ENCODE measurements around the gene PPCS. TPM values are rescaled to one million over a fixed set of nuclear protein-coding genes. Genes with fewer than 3 reads are reported as not detected.

The PPCS gene
- polyA plus RNA-seq (2013, experiment 1 of 4): 31.8 TPM
- polyA plus RNA-seq (2013, experiment 2 of 4): 40.2 TPM
- polyA plus RNA-seq (2013, experiment 3 of 4): 33.3 TPM
- 35.4 TPM for polyA plus RNA-seq (2013, experiment 4 of 4)

- Histone ChIP-seq H3K4me3 (ENCODE audit: insufficient read depth, low read depth, low read length) (peak within 1 kb of the TSS; percentile 92), H3K9me3 (ENCODE audit: control insufficient read depth, low read length) (no peaks in the 10 kb centered on the region), H3K4me1 (ENCODE audit: control insufficient read depth, insufficient read depth, low read length) (no peaks in the 10 kb centered on the region), H3K27ac (ENCODE audit: insufficient read depth, low read depth, low read length, poor library complexity, severe bottlenecking) (peak within 1 kb of the TSS; percentile 18), H3K27me3 (ENCODE audit: control insufficient read depth, insufficient read depth, low read length, poor library complexity, severe bottlenecking) (no peaks in the 10 kb centered on the region), H3K36me3 (ENCODE audit: control insufficient read depth, insufficient read depth, low read length) (peaks cover 7% of the 10 kb centered on the region)
- WGBS, 2 experiments: 1 to 2% methylated on average over 66 of the region's 66 CpGs
Observed at GRCh38 chr1:42456010-42456753, at the start of gene PPCS, which contains the start of gene ZMYND12. TSS of gene PPCS (plus strand) at chr1:42456543. CDS start at chr1:42456566, 23 bp downstream. TSS of gene ZMYND12 (minus strand) at chr1:42456022. CDS start at chr1:42455997, 25 bp downstream.

GRCh38 chr1:42414551-42415496, 41.5 kb upstream of the PPCS start:
- no peaks in the 10 kb centered on the region for H3K27me3 ChIP-seq (ENCODE audit: control insufficient read depth, insufficient read depth, low read length, poor library complexity, severe bottlenecking)
- H3K27ac ChIP-seq (ENCODE audit: insufficient read depth, low read depth, low read length, poor library complexity, severe bottlenecking): no peak overlapping the region
- 91 to 93% methylated on average over 17 of the region's 17 CpGs for WGBS, 2 experiments

DNA sequence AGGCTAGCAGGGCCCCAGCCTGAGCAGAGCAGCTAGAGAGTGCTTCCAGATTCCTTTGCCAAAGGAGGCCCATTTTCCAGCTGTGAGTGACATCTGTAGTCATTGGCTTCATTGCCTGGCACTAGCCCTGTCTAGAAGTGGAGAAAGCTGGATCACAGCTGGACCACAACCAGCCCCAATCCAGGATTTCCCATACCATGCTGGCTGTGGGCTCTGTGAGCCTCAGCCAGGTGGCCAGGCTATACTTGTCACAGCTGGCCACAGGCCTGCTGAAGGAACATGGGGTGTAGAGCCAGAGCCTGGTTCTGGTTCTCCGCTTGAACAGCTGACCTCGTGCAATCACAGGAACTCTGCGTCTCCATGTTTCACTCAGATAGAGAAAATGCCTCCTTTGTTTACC, 39.2 kb upstream of the PPCS start:
- H3K9me3 ChIP-seq (ENCODE audit: control insufficient read depth, low read length): no peaks in the 10 kb centered on the region
- H3K27me3 ChIP-seq (ENCODE audit: control insufficient read depth, insufficient read depth, low read length, poor library complexity, severe bottlenecking): no peaks in the 10 kb centered on the region
- H3K36me3 ChIP-seq (ENCODE audit: control insufficient read depth, insufficient read depth, low read length): no peaks in the 10 kb centered on the region
- 60 to 63% methylated on average over 3 of the region's 3 CpGs for WGBS, 2 experiments
- peaks cover 13% of the 10 kb centered on the region for H3K4me1 ChIP-seq (ENCODE audit: control insufficient read depth, insufficient read depth, low read length)
- H3K27ac ChIP-seq (ENCODE audit: insufficient read depth, low read depth, low read length, poor library complexity, severe bottlenecking): no peak overlapping the region
- no peak overlapping the region for H3K4me3 ChIP-seq (ENCODE audit: insufficient read depth, low read depth, low read length)

More at GRCh38 chr1:42414551-42415496, 41.5 kb upstream of the PPCS start:
- Histone ChIP-seq H3K36me3 (ENCODE audit: control insufficient read depth, insufficient read depth, low read length) (no peaks in the 10 kb centered on the region), H3K4me3 (ENCODE audit: insufficient read depth, low read depth, low read length) (no peak overlapping the region), H3K9me3 (ENCODE audit: control insufficient read depth, low read length) (no peaks in the 10 kb centered on the region), H3K4me1 (ENCODE audit: control insufficient read depth, insufficient read depth, low read length) (peaks cover 6% of the 10 kb centered on the region)

- no peak overlapping the region for H3K27ac ChIP-seq (ENCODE audit: insufficient read depth, low read depth, low read length, poor library complexity, severe bottlenecking)
- WGBS, 2 experiments: 50 to 55% methylated on average over 1 of the region's 1 CpG
- no peaks in the 10 kb centered on the region for H3K27me3 ChIP-seq (ENCODE audit: control insufficient read depth, insufficient read depth, low read length, poor library complexity, severe bottlenecking)
- H3K36me3 ChIP-seq (ENCODE audit: control insufficient read depth, insufficient read depth, low read length): no peaks in the 10 kb centered on the region
- no peaks in the 10 kb centered on the region for H3K9me3 ChIP-seq (ENCODE audit: control insufficient read depth, low read length)
- H3K4me3 ChIP-seq (ENCODE audit: insufficient read depth, low read depth, low read length): no peak overlapping the region
- H3K4me1 ChIP-seq (ENCODE audit: control insufficient read depth, insufficient read depth, low read length): peaks cover 13% of the 10 kb centered on the region
Observed at GRCh38 chr1:42418516-42418915, 37.8 kb upstream of the PPCS start.

- Histone ChIP-seq H3K27me3 (ENCODE audit: control insufficient read depth, insufficient read depth, low read length, poor library complexity, severe bottlenecking) (no peaks in the 10 kb centered on the region), H3K4me1 (ENCODE audit: control insufficient read depth, insufficient read depth, low read length) (peaks cover 13% of the 10 kb centered on the region), H3K36me3 (ENCODE audit: control insufficient read depth, insufficient read depth, low read length) (no peaks in the 10 kb centered on the region), H3K9me3 (ENCODE audit: control insufficient read depth, low read length) (no peaks in the 10 kb centered on the region), H3K4me3 (ENCODE audit: insufficient read depth, low read depth, low read length) (no peak overlapping the region), H3K27ac (ENCODE audit: insufficient read depth, low read depth, low read length, poor library complexity, severe bottlenecking) (no peak overlapping the region)
- WGBS, 2 experiments: 89 to 91% methylated on average over 5 of the region's 5 CpGs
Observed at GRCh38 chr1:42419126-42419821, 37.1 kb upstream of the PPCS start.

DNA sequence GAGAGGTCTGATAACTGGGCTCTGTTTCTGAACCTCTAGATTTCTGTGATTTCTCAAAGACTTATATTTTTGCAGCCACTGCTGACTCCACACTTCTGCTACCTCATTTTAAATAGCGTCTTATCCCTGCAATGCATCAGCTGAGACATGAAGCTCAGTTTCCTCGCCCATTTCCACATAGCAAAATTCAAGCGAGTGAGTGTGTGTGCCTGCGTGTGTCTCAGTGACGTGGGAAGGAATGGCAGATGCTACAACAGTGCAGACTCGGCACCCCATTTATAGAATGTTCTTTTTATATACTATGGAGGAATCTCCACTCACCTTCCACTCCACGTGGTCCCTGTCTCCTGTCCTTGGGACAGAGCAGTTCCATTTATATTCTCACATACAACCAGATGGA, 36.2 kb upstream of the PPCS start:
- no peak overlapping the region for H3K27ac ChIP-seq (ENCODE audit: insufficient read depth, low read depth, low read length, poor library complexity, severe bottlenecking)

DNA sequence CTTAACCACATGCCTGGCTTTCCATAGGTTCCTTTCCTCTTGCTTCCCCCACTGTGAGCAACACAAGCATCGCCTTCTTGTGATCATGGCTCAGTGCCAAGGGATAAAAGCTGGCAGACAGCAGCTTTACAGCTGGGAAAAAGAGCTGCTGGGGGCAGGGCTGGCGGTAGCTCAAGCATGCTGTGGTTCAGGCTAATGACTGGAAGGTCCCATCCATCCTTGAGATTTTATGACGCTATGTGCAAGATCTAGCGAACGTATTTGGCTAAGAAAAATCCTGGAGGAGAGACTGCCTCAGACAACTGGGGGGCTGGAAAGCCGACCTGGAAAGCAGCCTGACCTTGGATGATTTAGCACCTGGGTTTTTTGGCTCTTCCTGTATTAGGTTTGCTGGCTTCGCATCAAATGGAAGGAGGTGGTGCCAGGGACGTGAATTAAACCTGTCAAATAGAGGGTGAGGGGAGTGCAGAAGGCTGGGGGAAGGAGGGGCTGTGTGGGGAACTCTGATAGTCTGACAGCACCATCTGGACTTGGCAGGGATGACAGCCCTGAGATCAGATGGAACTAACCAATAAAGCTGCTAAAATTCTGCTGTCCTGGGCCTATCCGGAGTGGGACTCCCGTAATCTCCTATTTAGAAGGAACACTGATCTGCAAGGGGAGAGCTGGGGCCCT, 35.3 kb upstream of the PPCS start:
- Histone ChIP-seq H3K27ac (ENCODE audit: insufficient read depth, low read depth, low read length, poor library complexity, severe bottlenecking) (no peak overlapping the region), H3K9me3 (ENCODE audit: control insufficient read depth, low read length) (no peaks in the 10 kb centered on the region), H3K4me1 (ENCODE audit: control insufficient read depth, insufficient read depth, low read length) (peaks cover 13% of the 10 kb centered on the region), H3K27me3 (ENCODE audit: control insufficient read depth, insufficient read depth, low read length, poor library complexity, severe bottlenecking) (no peaks in the 10 kb centered on the region), H3K4me3 (ENCODE audit: insufficient read depth, low read depth, low read length) (no peak overlapping the region), H3K36me3 (ENCODE audit: control insufficient read depth, insufficient read depth, low read length) (no peaks in the 10 kb centered on the region)
- WGBS, 2 experiments: 85 to 86% methylated on average over 10 of the region's 10 CpGs

More for the DNA sequence above, 36.2 kb upstream of the PPCS start:
- H3K4me3 ChIP-seq (ENCODE audit: insufficient read depth, low read depth, low read length): no peak overlapping the region
- H3K36me3 ChIP-seq (ENCODE audit: control insufficient read depth, insufficient read depth, low read length): no peaks in the 10 kb centered on the region
- H3K27me3 ChIP-seq (ENCODE audit: control insufficient read depth, insufficient read depth, low read length, poor library complexity, severe bottlenecking): no peaks in the 10 kb centered on the region
- 91 to 96% methylated on average over 6 to 7 of the region's 7 CpGs for WGBS, 2 experiments
- H3K4me1 ChIP-seq (ENCODE audit: control insufficient read depth, insufficient read depth, low read length): peaks cover 13% of the 10 kb centered on the region
- no peaks in the 10 kb centered on the region for H3K9me3 ChIP-seq (ENCODE audit: control insufficient read depth, low read length)

DNA sequence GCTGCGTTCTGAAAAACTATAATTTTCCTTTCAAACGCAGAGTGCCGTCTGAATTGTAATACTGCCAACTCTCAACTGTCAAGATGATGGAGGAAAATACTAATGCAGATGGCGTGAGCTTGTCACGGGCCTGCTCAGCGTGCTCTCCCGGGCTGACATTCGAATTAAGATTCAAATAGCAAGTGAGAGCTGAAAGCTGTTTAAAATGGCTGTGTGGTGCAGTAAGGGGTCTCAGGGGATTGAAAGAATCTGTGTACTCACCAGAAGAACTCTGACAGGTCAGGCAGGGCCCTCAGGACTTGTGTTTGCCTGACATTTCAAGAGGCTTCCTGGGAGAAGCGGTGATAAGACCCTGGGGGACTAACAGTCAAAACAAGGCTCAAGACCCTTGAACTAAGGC, 33.6 kb upstream of the PPCS start:
- no peak overlapping the region for H3K4me3 ChIP-seq (ENCODE audit: insufficient read depth, low read depth, low read length)
- no peaks in the 10 kb centered on the region for H3K36me3 ChIP-seq (ENCODE audit: control insufficient read depth, insufficient read depth, low read length)
- H3K27me3 ChIP-seq (ENCODE audit: control insufficient read depth, insufficient read depth, low read length, poor library complexity, severe bottlenecking): no peaks in the 10 kb centered on the region
- H3K9me3 ChIP-seq (ENCODE audit: control insufficient read depth, low read length): no peaks in the 10 kb centered on the region
- H3K27ac ChIP-seq (ENCODE audit: insufficient read depth, low read depth, low read length, poor library complexity, severe bottlenecking): no peak overlapping the region
- 85% methylated on average over 9 of the region's 9 CpGs for WGBS, 2 experiments
- peaks cover 13% of the 10 kb centered on the region for H3K4me1 ChIP-seq (ENCODE audit: control insufficient read depth, insufficient read depth, low read length)

DNA sequence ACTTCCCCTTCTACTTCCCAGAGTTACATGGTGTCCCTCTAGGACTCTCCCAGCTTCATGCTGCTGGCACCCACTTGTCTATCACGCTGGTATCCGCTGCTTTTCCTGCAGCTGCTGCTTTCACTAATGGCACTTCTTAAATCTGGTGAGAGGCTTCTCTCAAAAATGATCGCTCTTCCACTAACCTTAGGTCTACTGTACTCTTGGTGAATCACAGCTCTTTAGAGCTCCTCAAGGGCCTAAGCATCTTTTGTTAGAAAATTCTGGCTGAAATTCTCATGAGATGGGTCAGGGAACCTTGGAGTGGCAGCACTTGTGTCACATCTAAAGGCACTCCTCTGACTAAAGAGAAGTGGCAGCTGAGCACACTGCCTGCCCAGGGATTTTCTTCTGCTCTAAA, 32.7 kb upstream of the PPCS start:
- Histone ChIP-seq H3K36me3 (ENCODE audit: control insufficient read depth, insufficient read depth, low read length) (no peaks in the 10 kb centered on the region), H3K4me3 (ENCODE audit: insufficient read depth, low read depth, low read length) (no peak overlapping the region), H3K9me3 (ENCODE audit: control insufficient read depth, low read length) (no peaks in the 10 kb centered on the region), H3K27ac (ENCODE audit: insufficient read depth, low read depth, low read length, poor library complexity, severe bottlenecking) (no peak overlapping the region), H3K4me1 (ENCODE audit: control insufficient read depth, insufficient read depth, low read length) (peaks cover 7% of the 10 kb centered on the region), H3K27me3 (ENCODE audit: control insufficient read depth, insufficient read depth, low read length, poor library complexity, severe bottlenecking) (no peaks in the 10 kb centered on the region)
- 92 to 96% methylated on average over 3 of the region's 3 CpGs for WGBS, 2 experiments
